Measurements from ENCODE around the gene CHN1.

Gene CHN1

GRCh38 chr2:174878537-174879147 is 126.5 kb downstream of the CHN1 start:
- Mint-ChIP-seq H3K4me3 (no peak overlapping the region), H3K9me3 (no peaks in the 10 kb centered on the region), H3K36me3 (ENCODE audit: insufficient read depth) (no peaks in the 10 kb centered on the region), H3K27me3 (no peaks in the 10 kb centered on the region), H3K4me1 (ENCODE audit: low read depth in 2 of 2) (no peaks in the 10 kb centered on the region), H3K27ac (no peak overlapping the region)
- ATAC-seq (replicated peaks): no peak
- DNase-seq: no peak

- Mint-ChIP-seq H3K27ac (no peak overlapping the region), H3K4me1 (ENCODE audit: low read depth in 2 of 2) (no peaks in the 10 kb centered on the region), H3K4me3 (no peak overlapping the region), H3K27me3 (no peaks in the 10 kb centered on the region), H3K36me3 (ENCODE audit: insufficient read depth) (no peaks in the 10 kb centered on the region), H3K9me3 (no peaks in the 10 kb centered on the region)
- no peak for DNase-seq
- no peak for ATAC-seq (replicated peaks)
These were observed 127.4 kb downstream of the CHN1 start for GRCh38 chr2:174877751-174878150.

GRCh38 chr2:174877301-174877700 is 127.9 kb downstream of the CHN1 start:
- Mint-ChIP-seq H3K4me3 (no peak overlapping the region), H3K36me3 (ENCODE audit: insufficient read depth) (no peaks in the 10 kb centered on the region), H3K9me3 (no peaks in the 10 kb centered on the region), H3K27ac (no peak overlapping the region), H3K27me3 (no peaks in the 10 kb centered on the region), H3K4me1 (ENCODE audit: low read depth in 2 of 2) (no peaks in the 10 kb centered on the region)
- no peak for DNase-seq
- no peak for ATAC-seq (replicated peaks)

DNA sequence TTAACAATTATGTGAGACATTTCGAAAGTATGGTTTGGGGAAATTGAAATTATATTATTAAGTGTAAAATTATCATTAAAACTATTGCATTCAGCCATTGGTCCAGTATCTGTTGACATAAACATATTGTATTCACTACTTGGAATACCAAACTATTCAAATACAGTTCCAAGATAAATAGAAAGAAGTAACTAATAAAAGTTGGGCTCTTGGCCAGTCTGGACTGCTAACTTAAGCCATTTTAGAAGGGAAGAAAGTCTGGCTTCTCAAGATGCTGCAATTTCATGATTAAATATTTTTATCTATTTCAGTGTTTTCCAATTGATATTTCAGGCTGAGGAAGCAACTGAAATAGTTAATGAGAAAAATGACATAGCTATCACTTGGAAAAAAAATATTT is 131.1 kb downstream of the CHN1 start:
- Mint-ChIP-seq H3K27ac (no peak overlapping the region), H3K9me3 (no peaks in the 10 kb centered on the region)

GRCh38 chr2:174873471-174873870 is 131.7 kb downstream of the CHN1 start:
- H3K27me3 Mint-ChIP-seq: no peaks in the 10 kb centered on the region
- ATAC-seq (replicated peaks) (no peak), DNase-seq (no peak)
- H3K4me1 Mint-ChIP-seq (ENCODE audit: low read depth in 2 of 2): no peaks in the 10 kb centered on the region
- no peaks in the 10 kb centered on the region for H3K36me3 Mint-ChIP-seq (ENCODE audit: insufficient read depth)
- no peak overlapping the region for H3K4me3 Mint-ChIP-seq
- H3K9me3 Mint-ChIP-seq: no peaks in the 10 kb centered on the region
- no peak overlapping the region for H3K27ac Mint-ChIP-seq

More for the DNA sequence above, 131.1 kb downstream of the CHN1 start:
- Mint-ChIP-seq H3K27me3 (no peaks in the 10 kb centered on the region), H3K36me3 (ENCODE audit: insufficient read depth) (no peaks in the 10 kb centered on the region), H3K4me1 (ENCODE audit: low read depth in 2 of 2) (no peaks in the 10 kb centered on the region), H3K4me3 (no peak overlapping the region)
- ATAC-seq (replicated peaks) (no peak), DNase-seq (no peak)

DNA sequence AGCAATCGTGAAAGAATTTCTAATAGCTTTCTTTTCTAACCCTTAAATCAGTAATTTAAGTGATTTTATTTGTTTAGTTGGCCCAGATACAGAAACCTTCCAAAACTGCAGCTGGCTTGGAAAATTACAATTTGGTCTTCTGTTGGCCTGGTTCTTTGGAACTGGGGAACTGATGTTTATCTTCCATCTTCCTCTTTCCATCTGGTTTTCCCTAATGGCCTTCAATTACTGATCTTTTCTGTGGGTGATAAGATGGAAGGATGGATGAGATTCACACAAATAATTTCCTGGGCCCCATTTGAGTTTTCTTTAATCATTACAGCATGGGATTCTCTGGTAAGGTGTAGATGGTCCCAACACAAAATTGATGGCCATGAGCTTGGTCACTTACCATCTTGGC is 134.4 kb downstream of the CHN1 start:
- Mint-ChIP-seq H3K27ac (no peak overlapping the region), H3K36me3 (ENCODE audit: insufficient read depth) (no peaks in the 10 kb centered on the region), H3K9me3 (no peaks in the 10 kb centered on the region), H3K4me1 (ENCODE audit: low read depth in 2 of 2) (no peaks in the 10 kb centered on the region), H3K4me3 (no peak overlapping the region), H3K27me3 (peaks cover 0 to 2% of the 10 kb centered on the region in 2 donors)
- DNase-seq (no peak), ATAC-seq (replicated peaks) (no peak)

DNA sequence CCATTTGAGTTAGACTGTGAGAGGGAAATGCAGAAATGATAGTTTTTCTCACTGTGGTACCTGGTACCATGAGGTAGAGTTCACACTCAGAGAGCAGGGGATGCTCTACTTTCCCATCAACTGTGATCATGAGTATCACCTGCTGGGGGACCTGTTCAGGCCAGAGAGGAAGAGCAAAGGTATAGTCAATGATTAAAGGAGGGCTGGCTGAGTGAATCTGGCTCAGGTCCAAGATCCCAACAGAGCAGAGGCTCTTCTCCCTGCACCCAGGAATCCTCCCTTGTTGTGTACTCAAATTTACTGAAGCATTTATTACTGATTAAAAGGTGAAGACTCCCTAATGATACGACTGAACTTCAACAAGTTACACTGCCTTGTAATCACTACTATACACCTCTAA is 136.3 kb downstream of the CHN1 start:
- Mint-ChIP-seq H3K4me1 (ENCODE audit: low read depth in 2 of 2) (no peaks in the 10 kb centered on the region), H3K27me3 (peaks cover 0 to 7% of the 10 kb centered on the region in 2 donors), H3K27ac (no peak overlapping the region), H3K4me3 (no peak overlapping the region), H3K9me3 (no peaks in the 10 kb centered on the region), H3K36me3 (ENCODE audit: insufficient read depth) (no peaks in the 10 kb centered on the region)
- no peak for DNase-seq
- ATAC-seq (replicated peaks): no peak

DNA sequence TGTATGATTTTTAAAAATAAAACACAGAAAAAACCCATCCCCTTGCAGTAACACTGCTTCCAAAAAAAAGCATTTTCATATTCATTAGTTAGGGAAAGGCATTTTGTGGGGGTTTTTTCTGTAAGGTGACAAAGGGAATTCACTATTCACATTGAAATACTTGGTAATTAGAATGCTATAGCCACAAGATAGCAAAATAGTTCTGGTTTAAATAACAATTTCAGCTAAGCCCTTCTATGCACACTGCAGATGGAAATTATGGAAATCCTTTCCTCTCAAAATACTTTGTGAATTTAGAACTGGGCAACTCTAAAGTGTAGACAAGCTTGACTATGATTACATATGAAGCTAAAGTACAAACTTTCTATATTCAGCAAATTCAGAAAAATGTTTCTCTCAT is 138.8 kb downstream of the CHN1 start:
- Mint-ChIP-seq H3K27me3 (peaks cover 0 to 7% of the 10 kb centered on the region in 2 donors), H3K4me3 (no peak overlapping the region), H3K4me1 (ENCODE audit: low read depth in 2 of 2) (no peaks in the 10 kb centered on the region), H3K9me3 (no peaks in the 10 kb centered on the region), H3K36me3 (ENCODE audit: insufficient read depth) (no peaks in the 10 kb centered on the region), H3K27ac (no peak overlapping the region)
- DNase-seq (no peak), ATAC-seq (replicated peaks) (no peak)

GRCh38 chr2:174863183-174863582 is 142.0 kb downstream of the CHN1 start:
- Mint-ChIP-seq H3K27me3 (peaks cover 0 to 7% of the 10 kb centered on the region in 2 donors), H3K9me3 (no peaks in the 10 kb centered on the region), H3K4me1 (ENCODE audit: low read depth in 2 of 2) (no peaks in the 10 kb centered on the region), H3K27ac (no peak overlapping the region), H3K36me3 (ENCODE audit: insufficient read depth) (no peaks in the 10 kb centered on the region), H3K4me3 (no peak overlapping the region)
- no peak for ATAC-seq (replicated peaks)
- DNase-seq: no peak

DNA sequence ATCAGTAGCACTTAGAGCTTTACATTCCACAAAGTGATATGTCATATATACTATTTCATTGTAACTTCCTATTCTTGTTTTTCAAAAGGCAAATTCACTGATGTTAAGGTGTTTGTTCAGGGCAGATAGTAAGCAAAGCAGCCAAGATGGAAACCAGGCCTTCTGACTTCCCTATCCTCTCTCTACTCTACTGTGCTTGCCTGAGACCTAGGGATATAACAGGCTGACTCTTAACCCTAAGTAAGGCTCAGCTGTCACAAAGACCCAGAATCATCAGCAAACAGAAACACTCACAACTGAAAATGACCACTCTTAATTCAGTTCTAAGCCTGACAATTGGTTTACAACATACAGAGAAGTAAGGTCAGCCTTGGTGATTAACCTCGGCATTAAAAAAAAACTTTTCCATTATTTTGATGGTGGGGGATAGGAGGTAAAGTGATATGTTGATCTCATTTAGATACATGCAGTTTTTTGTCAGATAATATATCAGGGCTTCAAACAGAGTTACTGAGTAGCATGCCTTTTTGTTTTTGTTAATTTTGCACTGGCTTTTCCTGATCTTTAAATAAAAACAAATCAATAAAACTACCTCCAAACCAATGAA is 145.5 kb downstream of the CHN1 start:
- Mint-ChIP-seq H3K4me1 (ENCODE audit: low read depth in 2 of 2) (no peaks in the 10 kb centered on the region), H3K4me3 (no peak overlapping the region), H3K27me3 (no peaks in the 10 kb centered on the region), H3K9me3 (no peaks in the 10 kb centered on the region), H3K27ac (no peak overlapping the region), H3K36me3 (ENCODE audit: insufficient read depth) (no peaks in the 10 kb centered on the region)
- ATAC-seq (replicated peaks) (no peak), DNase-seq (no peak)

DNA sequence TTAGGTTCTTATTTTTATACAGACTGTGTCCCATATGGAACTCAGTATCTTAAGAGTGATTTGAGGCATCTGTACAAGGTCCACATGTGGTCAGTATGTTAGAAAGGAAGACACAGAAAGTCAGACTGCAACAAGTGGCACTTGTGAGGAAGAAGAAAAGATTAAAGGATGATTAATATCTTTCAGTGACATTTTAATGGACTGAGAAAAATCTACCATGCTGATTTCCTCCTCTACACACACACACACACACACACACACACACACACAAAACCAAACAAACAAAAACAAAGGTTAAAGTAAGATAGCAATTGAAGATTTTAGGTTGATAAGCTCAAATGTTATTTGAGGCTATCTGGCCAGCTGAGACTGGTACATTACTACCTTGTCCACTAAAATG is 146.4 kb downstream of the CHN1 start:
- no peaks in the 10 kb centered on the region for H3K36me3 Mint-ChIP-seq (ENCODE audit: insufficient read depth)
- no peaks in the 10 kb centered on the region for H3K9me3 Mint-ChIP-seq
- ATAC-seq (replicated peaks) (no peak), DNase-seq (no peak)
- H3K27me3 Mint-ChIP-seq: no peaks in the 10 kb centered on the region
- no peak overlapping the region for H3K4me3 Mint-ChIP-seq
- no peaks in the 10 kb centered on the region for H3K4me1 Mint-ChIP-seq (ENCODE audit: low read depth in 2 of 2)
- H3K27ac Mint-ChIP-seq: no peak overlapping the region

DNA sequence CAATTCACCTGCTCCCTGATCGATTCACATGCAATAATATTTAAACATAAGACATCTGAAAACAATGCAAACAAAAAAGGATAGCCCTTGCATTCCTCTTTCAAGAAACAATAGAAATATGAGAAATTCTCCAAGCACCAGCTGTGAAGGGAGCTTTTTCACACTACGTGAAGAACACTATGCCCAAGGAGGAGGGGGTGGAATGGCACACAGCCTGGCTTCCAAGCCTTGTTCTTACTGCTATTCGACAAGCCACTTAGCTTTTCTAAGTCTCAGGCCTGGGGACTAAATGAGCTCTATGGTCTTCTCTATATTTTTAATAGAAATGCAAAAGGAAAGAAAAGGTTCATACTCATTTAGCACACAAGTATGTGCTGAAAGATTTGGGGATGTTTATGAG is 148.7 kb downstream of the CHN1 start:
- Mint-ChIP-seq H3K4me1 (ENCODE audit: low read depth in 2 of 2) (no peaks in the 10 kb centered on the region), H3K27ac (no peak overlapping the region), H3K27me3 (peaks cover 0 to 6% of the 10 kb centered on the region in 2 donors), H3K36me3 (ENCODE audit: insufficient read depth) (no peaks in the 10 kb centered on the region), H3K9me3 (no peaks in the 10 kb centered on the region), H3K4me3 (no peak overlapping the region)
- no peak for DNase-seq
- ATAC-seq (replicated peaks): no peak

DNA sequence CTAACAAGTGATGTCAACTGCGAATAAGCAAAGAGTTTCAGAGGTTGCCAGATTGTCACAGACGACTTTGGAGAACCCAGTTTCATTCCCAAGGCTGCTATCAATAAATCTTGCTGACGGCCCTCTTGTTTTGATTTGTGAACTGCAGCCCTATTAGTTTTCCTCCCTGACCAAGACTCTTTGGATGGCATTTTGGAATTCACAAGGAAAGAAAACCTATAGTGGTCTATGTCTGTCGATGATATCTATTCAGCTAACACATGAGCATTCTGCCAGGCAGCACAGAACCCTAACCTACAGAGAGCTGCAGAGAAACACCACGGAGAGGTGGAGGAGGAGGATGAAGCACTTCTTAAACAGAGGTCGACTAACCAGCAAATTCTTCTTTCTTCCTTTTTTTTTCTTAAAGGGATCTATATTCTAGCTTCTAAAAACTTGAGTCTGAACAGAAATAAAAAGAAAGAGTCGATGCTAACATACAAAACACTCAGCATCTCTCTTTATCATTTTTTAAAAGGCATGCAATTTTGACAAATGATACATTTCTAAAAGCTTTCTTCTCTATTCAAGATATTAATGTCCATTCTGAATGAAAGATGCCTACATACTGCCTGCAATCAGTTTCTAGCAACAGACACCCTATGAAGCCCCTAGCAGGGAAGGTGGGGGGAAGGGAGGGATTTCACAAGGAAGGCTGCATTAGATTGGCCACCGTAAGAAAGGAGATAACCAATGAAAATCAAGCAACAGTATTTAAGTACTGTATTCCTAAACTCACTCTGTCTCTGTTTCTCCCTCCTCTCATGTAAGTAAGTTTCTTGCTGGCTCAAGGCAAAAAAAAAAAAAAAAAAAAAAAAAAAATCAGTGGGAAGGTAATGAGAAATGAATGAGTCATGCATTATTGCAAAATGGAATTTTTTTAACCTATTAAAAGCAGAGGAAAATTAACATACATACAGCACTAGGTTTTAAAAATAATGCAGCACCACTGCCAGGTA is 157.9 kb downstream of the CHN1 start:
- peaks cover 0 to 3% of the 10 kb centered on the region in 2 donors for H3K27me3 Mint-ChIP-seq
- peaks cover 0 to 2% of the 10 kb centered on the region in 2 donors for H3K4me1 Mint-ChIP-seq (ENCODE audit: low read depth in 2 of 2)
- no peak overlapping the region for H3K27ac Mint-ChIP-seq
- DNase-seq (no peak), ATAC-seq (replicated peaks) (no peak)
- H3K36me3 Mint-ChIP-seq (ENCODE audit: insufficient read depth): no peaks in the 10 kb centered on the region
- peak overlapping the region in 1 of 2 donors; percentile 43 for H3K4me3 Mint-ChIP-seq
- H3K9me3 Mint-ChIP-seq: no peaks in the 10 kb centered on the region

DNA sequence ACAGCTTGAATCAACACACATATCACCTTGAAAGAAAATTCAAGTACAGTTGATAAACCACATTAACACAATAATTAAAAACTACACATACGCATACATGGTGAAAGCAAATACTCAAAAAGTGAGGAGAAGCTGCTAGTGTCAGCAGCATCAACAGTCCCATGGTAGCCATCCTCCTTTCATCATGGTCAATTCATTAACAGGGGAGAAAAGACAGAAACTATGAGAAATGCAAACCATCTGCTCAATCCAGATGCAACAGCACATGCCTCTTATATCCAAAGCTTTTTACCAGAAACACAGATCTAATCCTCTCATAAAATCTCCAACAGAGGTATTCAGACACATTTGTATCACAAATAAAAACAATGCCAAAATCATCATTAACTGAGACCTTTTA is 159.0 kb downstream of the CHN1 start:
- no peaks in the 10 kb centered on the region for H3K27me3 Mint-ChIP-seq
- H3K9me3 Mint-ChIP-seq: no peaks in the 10 kb centered on the region
- DNase-seq (no peak), ATAC-seq (replicated peaks) (no peak)
- no peaks in the 10 kb centered on the region for H3K36me3 Mint-ChIP-seq (ENCODE audit: insufficient read depth)
- H3K4me1 Mint-ChIP-seq (ENCODE audit: low read depth in 2 of 2): peaks cover 0 to 2% of the 10 kb centered on the region in 2 donors
- no peak overlapping the region for H3K27ac Mint-ChIP-seq
- H3K4me3 Mint-ChIP-seq: peak overlapping the region in 1 of 2 donors; percentile 0
